H1 (cell line): ENCODE data around the gene SNX33. TPM values are rescaled to one million over a fixed set of nuclear protein-coding genes. Genes with fewer than 3 reads are reported as not detected.

Experiments used
- CTCF ChIA-PET: fragments of 300-600 bp; sonication (Branson Sonifier 250); formaldehyde crosslinking; loops from one replicate; lab custom pipeline; 2021; ENCODE audit not compliant: partially characterized antibody; lab: Charles Lee
- POLR2A ChIA-PET: fragments of 300-600 bp; sonication (Branson Sonifier 250); formaldehyde crosslinking; loops from one replicate; lab custom pipeline; 2021; ENCODE audit warnings: inconsistent platforms; ENCODE audit not compliant: partially characterized antibody; lab: Charles Lee
- DNase-seq, 2 experiments: peaks; one replicate each; pipeline versions ENCODE4 v3.0.0 to v3.0.0-alpha.2; 2010 to 2022; ENCODE audit warnings: low spot score in 2 of 2, low read depth in 1 of 2, mixed read lengths in 1 of 2
- FAIRE-seq: peaks from 2 replicates; lab custom pipeline; 2011; peaks lifted over from hg19 to GRCh38; lab: Jason Lieb, UNC
- H2AFZ ChIP-seq: 2 replicates; pipeline ENCODE4 v1.8.1; 2012; ENCODE audit warnings: low read length, inconsistent platforms
- H2AK5ac ChIP-seq: 2 replicates; pipeline ENCODE4 v1.6.1; 2013; ENCODE audit warnings: low read depth, low read length
- H2BK120ac ChIP-seq: replicated peaks from 2 replicates; pipeline ENCODE3; 2013; ENCODE audit warnings: low read depth, low read length, inconsistent platforms
- H2BK12ac ChIP-seq: 2 replicates; pipeline ENCODE4 v1.6.1; 2013; ENCODE audit warnings: low read depth, low read length
- H2BK15ac ChIP-seq: 2 replicates; pipeline ENCODE4 v1.6.1; 2013; ENCODE audit warnings: low read length
- H2BK20ac ChIP-seq: 2 replicates; pipeline ENCODE4 v1.6.1; 2013; ENCODE audit warnings: low read length
- H2BK5ac ChIP-seq: 2 replicates; pipeline ENCODE4 v1.6.1; 2013; ENCODE audit warnings: low read depth, low read length
- H3K14ac ChIP-seq: 2 replicates; pipeline ENCODE4 v1.6.1; 2013; ENCODE audit warnings: inconsistent platforms; ENCODE audit not compliant: insufficient read length
- H3K18ac ChIP-seq: 2 replicates; pipeline ENCODE4 v1.6.1; 2013; ENCODE audit warnings: low read length; ENCODE audit errors: extremely low read depth
- H3K23ac ChIP-seq: 2 replicates; pipeline ENCODE4 v1.6.1; 2013; ENCODE audit warnings: inconsistent platforms; ENCODE audit not compliant: insufficient read length
- H3K23me2 ChIP-seq: 2 replicates; pipeline ENCODE4 v1.6.1; 2013; ENCODE audit warnings: low read depth, low read length
- H3K27ac ChIP-seq: 2 replicates; pipeline ENCODE4 v1.6.1; 2011; ENCODE audit warnings: low read depth, low read length, inconsistent platforms
- H3K27me3 ChIP-seq, 4 experiments: replicated peaks in 1 of 4; 1 replicate in 1 of 4; 2 replicates in 3 of 4; pipeline versions ENCODE4 v1.6.1 to v1.8.1; 2011 to 2013; ENCODE audit warnings: low read length in 3 of 4, mild to moderate bottlenecking in 3 of 4, inconsistent platforms in 2 of 4, mixed read lengths in 2 of 4, moderate library complexity in 1 of 4; ENCODE audit not compliant: control insufficient read depth in 3 of 4, insufficient read depth in 3 of 4; ENCODE audit errors: extremely low read depth in 1 of 4
- H3K36me3 ChIP-seq, 4 experiments: 2 replicates each; pipeline versions ENCODE4 v1.6.1 to v1.8.1; 2011 to 2013; ENCODE audit warnings: mild to moderate bottlenecking in 4 of 4, low read length in 3 of 4, moderate library complexity in 2 of 4, control low read depth in 1 of 4, inconsistent platforms in 1 of 4; ENCODE audit not compliant: insufficient read depth in 4 of 4, control insufficient read depth in 2 of 4
- H3K4ac ChIP-seq: replicated peaks from 2 replicates; pipeline ENCODE3; 2013; ENCODE audit warnings: low read length, low read depth, mixed read lengths, inconsistent platforms; ENCODE audit not compliant: insufficient read length
- H3K4me1 ChIP-seq, 4 experiments: replicated peaks in 1 of 4; 1 replicate in 1 of 4; 2 replicates in 3 of 4; pipeline versions ENCODE4 v1.6.1 to v1.8.1; 2011 to 2013; ENCODE audit warnings: low read length in 3 of 4, inconsistent platforms in 2 of 4, mixed read lengths in 1 of 4; ENCODE audit not compliant: insufficient read depth in 4 of 4, control insufficient read depth in 3 of 4
- H3K4me2 ChIP-seq, 2 experiments: 2 replicates each; pipeline versions ENCODE4 v1.6.1 to v1.8.1; 2011 to 2013; ENCODE audit warnings: low read depth in 2 of 2, low read length in 2 of 2, control low read depth in 1 of 2, inconsistent platforms in 1 of 2, mild to moderate bottlenecking in 1 of 2; ENCODE audit not compliant: insufficient read depth in 1 of 2
- H3K4me3 ChIP-seq, 4 experiments: fragments of 200-600, 300-600 bp in 1 of 4; sonication (generic), shearing (Covaris generic), sonication (Bioruptor Twin) in 1 of 4; 2 replicates each; pipeline versions ENCODE4 v1.5.1 to v1.8.1; 2011 to 2016; ENCODE audit warnings: low read length in 4 of 4, low read depth in 3 of 4, control low read depth in 2 of 4, inconsistent platforms in 2 of 4, mild to moderate bottlenecking in 2 of 4, mixed read lengths in 1 of 4, moderate library complexity in 1 of 4; ENCODE audit not compliant: insufficient read depth in 2 of 4; ENCODE audit errors: extremely low read depth in 1 of 4
- H3K56ac ChIP-seq: replicated peaks from 2 replicates; pipeline ENCODE3; 2013; ENCODE audit warnings: low read depth, mild to moderate bottlenecking, mixed read lengths, low read length, inconsistent platforms; ENCODE audit not compliant: insufficient read length
- H3K79me1 ChIP-seq: 2 replicates; pipeline ENCODE4 v1.6.1; 2013; ENCODE audit warnings: low read depth, low read length, control low read depth
- H3K79me2 ChIP-seq, 2 experiments: 2 replicates each; pipeline versions ENCODE4 v1.6.1 to v1.8.1; 2012 to 2013; ENCODE audit warnings: low read length in 2 of 2, mild to moderate bottlenecking in 2 of 2, inconsistent platforms in 1 of 2; ENCODE audit not compliant: insufficient read depth in 2 of 2, control insufficient read depth in 1 of 2
- H3K9ac ChIP-seq, 4 experiments: replicated peaks in 1 of 4; 1 replicate in 1 of 4; 2 replicates in 3 of 4; pipeline versions ENCODE4 v1.6.1 to v1.8.1; 2011 to 2013; ENCODE audit warnings: low read depth in 3 of 4, low read length in 3 of 4, control low read depth in 2 of 4, mild to moderate bottlenecking in 2 of 4, moderate library complexity in 2 of 4, inconsistent platforms in 1 of 4; ENCODE audit errors: extremely low read depth in 1 of 4
- H3K9me3 ChIP-seq, 2 experiments: 2 replicates each; pipeline versions ENCODE4 v1.6.1 to v1.8.1; 2012 to 2013; ENCODE audit warnings: mild to moderate bottlenecking in 2 of 2, moderate library complexity in 2 of 2, control low read depth in 1 of 2, inconsistent platforms in 1 of 2, low read depth in 1 of 2, low read length in 1 of 2, mixed read lengths in 1 of 2; ENCODE audit not compliant: insufficient read depth in 2 of 2
- H4K20me1 ChIP-seq, 2 experiments: replicated peaks in 1 of 2; 2 replicates each; pipeline versions ENCODE3 to v1.8.1; 2011 to 2013; ENCODE audit warnings: inconsistent platforms in 2 of 2, low read length in 2 of 2, mild to moderate bottlenecking in 1 of 2; ENCODE audit not compliant: insufficient read depth in 2 of 2, control insufficient read depth in 1 of 2
- H4K5ac ChIP-seq: 2 replicates; pipeline ENCODE4 v1.6.1; 2013; ENCODE audit warnings: low read length, low read depth, mixed read lengths, inconsistent platforms; ENCODE audit not compliant: insufficient read length
- H4K8ac ChIP-seq: 2 replicates; pipeline ENCODE4 v1.8.0; 2013; ENCODE audit warnings: mild to moderate bottlenecking, moderate library complexity, low read length, inconsistent platforms; ENCODE audit not compliant: insufficient read depth; ENCODE audit errors: extremely low read depth
- H4K91ac ChIP-seq: replicated peaks from 2 replicates; pipeline ENCODE3; 2013; ENCODE audit warnings: low read length, mixed read lengths, inconsistent platforms; ENCODE audit not compliant: insufficient read length
- BCL11A ChIP-seq, 2 experiments: IDR thresholded peaks; one replicate each; pipeline ENCODE4 v1.6.1; 2011; ENCODE audit warnings: low read depth in 2 of 2, low read length in 2 of 2, mild to moderate bottlenecking in 2 of 2
- CEBPB ChIP-seq: IDR thresholded peaks from 2 replicates; pipeline ENCODE4 v1.6.1; 2012; ENCODE audit warnings: low read depth, low read length
- HDAC6 ChIP-seq: IDR thresholded peaks from one replicate; pipeline ENCODE4 v1.7.1; 2012; ENCODE audit warnings: low read depth, mild to moderate bottlenecking, inconsistent platforms, low read length, moderate library complexity
- JUND ChIP-seq: IDR thresholded peaks from 2 replicates; pipeline ENCODE4 v1.6.1; 2011; ENCODE audit warnings: mild to moderate bottlenecking, improper control_type of control experiment, low read length
- KDM1A ChIP-seq: fragments of 200-600, 300-600 bp; sonication (generic); IDR thresholded peaks from 2 replicates; pipeline ENCODE4 v1.7.1; 2016; ENCODE audit warnings: mild to moderate bottlenecking, low read length, borderline replicate concordance
- SIX5 ChIP-seq: IDR thresholded peaks from 2 replicates; pipeline ENCODE4 v1.6.1; 2011; ENCODE audit warnings: mild to moderate bottlenecking, low read depth, low read length
- SP2 ChIP-seq: IDR thresholded peaks from 2 replicates; pipeline ENCODE4 v1.6.1; 2012; ENCODE audit warnings: mild to moderate bottlenecking, low read length, inconsistent platforms
- WGBS, 2 experiments: shearing (Covaris generic) in 1 of 2; methylation state at CpG; one replicate each; pipeline versions ENCODE4 v1.1.6 to v1.1.7; 2013 to 2015; ENCODE audit warnings: low lambda C conversion rate in 2 of 2, mixed read lengths in 2 of 2, inconsistent platforms in 1 of 2, low coverage in 1 of 2, missing lambda C conversion rate in 1 of 2; ENCODE audit not compliant: insufficient replicate concordance in 2 of 2, insufficient coverage in 1 of 2, insufficient read length in 1 of 2; ENCODE audit errors: extremely low coverage in 1 of 2, missing lambda C conversion rate in 1 of 2; 5-methylcytosine and 5-hydroxymethylcytosine counted together
- polyA plus RNA-seq, 7 experiments: library from polyadenylated mRNA; depleted of rRNA in 3 of 7; stranded (reverse) in 5 of 7; unstranded in 2 of 7; fragments of >200 nt in 5 of 7; fragments of 200-250 nt in 2 of 7; gene quantifications; 1 replicate in 5 of 7; 2 replicates in 1 of 7; 4 replicates in 1 of 7; pipeline versions ENCODE4 v1.2.1 to v1.2.3, GENCODE V29; 2011 to 2013; ENCODE audit warnings: missing spikeins in 2 of 7, mixed read lengths in 2 of 7
- total RNA-seq: library from RNA; stranded (reverse); fragmentation: NEBNext Ultra II Directional; extraction: Animal tissue kit (Norgen Biotek cat#: 25700); gene quantifications from 2 replicates; pipeline ENCODE4 v1.2.1, GENCODE V29; 2021

The SNX33 gene
- total and polyA plus RNA-seq, 2 of the 8 experiments (the other 6 are each of a cell fraction or from before 2014, with no cell fraction given) = 14.3 to 22.9 TPM

DNA sequence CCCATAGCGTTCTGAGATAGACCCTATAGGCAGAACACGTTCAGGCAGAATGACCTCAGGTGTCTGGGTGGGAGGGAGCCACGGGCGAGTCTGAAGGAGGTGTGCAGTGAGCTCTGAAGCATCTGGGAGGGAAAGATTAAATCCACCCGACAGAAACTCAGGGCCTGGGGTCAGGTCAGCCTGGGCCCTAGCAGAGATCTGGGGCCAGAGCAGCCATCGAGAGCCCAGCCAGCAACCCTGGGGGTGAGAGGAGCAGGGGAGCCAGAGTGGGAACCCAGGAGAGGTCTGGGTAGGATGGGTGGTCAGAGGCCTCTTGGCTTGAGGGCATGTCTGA lies 22.1 kb downstream of the SNX33 start:
- no peaks in the 10 kb centered on the region for H3K23me2 ChIP-seq
- H3K18ac ChIP-seq = no peak overlapping the region
- no peak overlapping the region for H4K5ac ChIP-seq
- no peak overlapping the region for H2AFZ ChIP-seq
- no peaks in the 10 kb centered on the region for H3K27me3 ChIP-seq
- no peaks in the 10 kb centered on the region for H3K36me3 ChIP-seq
- H4K8ac ChIP-seq = no peak overlapping the region
- no peak overlapping the region for H2BK12ac ChIP-seq
- WGBS, 2 experiments = 94% methylated on average over 5 of the region's 6 CpGs; no CpG with 5 or more reads in 1 of the 2 experiments
- no peaks in the 10 kb centered on the region for H3K79me1 ChIP-seq
- ChIA-PET POLR2A (interaction anchor here (1.0 to 1.6 kb wide), 2 partner anchors 8 to 11 kb away, joined by 3 read pairs; no protein-coding TSS in a partner anchor), CTCF (interaction anchor here (7.4 kb wide), 1 partner anchor 13 kb away, joined by 60 read pairs; no protein-coding TSS in a partner anchor)
- H2BK15ac ChIP-seq = no peak overlapping the region
- no peak overlapping the region for H4K91ac ChIP-seq
- H3K9me3 ChIP-seq = no peaks in the 10 kb centered on the region
- no peak overlapping the region for H2AK5ac ChIP-seq
- peaks cover 7 to 14% (median 9%) of the 10 kb centered on the region in 4 experiments for H3K4me1 ChIP-seq
- H4K20me1 ChIP-seq = peaks cover 0 to 2% of the 10 kb centered on the region in 2 experiments
- H3K23ac ChIP-seq = no peak overlapping the region
- H3K4me2 ChIP-seq = no peak overlapping the region
- DNase-seq (no peak), FAIRE-seq (no peak)
- no peak overlapping the region for H3K4ac ChIP-seq
- H3K56ac ChIP-seq = no peak overlapping the region
- no peak overlapping the region; a peak in 1 of 7 replicates for H3K9ac ChIP-seq
- H3K79me2 ChIP-seq = no peaks in the 10 kb centered on the region
- no peak overlapping the region for H3K27ac ChIP-seq
- H2BK20ac ChIP-seq = no peak overlapping the region
- no peak overlapping the region for H3K14ac ChIP-seq
- H2BK5ac ChIP-seq = no peak overlapping the region
- TF ChIP-seq SP2 (no peak), JUND (no peak), CEBPB (no peak), KDM1A (no peak), BCL11A (IDR thresholded peaks at IDR 0.05; ENCODE audit: low read depth in 2 of 2, low read length in 2 of 2) (no peak), HDAC6 (no peak), SIX5 (no peak)
- H2BK120ac ChIP-seq = no peak overlapping the region
- H3K4me3 ChIP-seq = no peak overlapping the region
